ENCODE measurements around the gene ZNF544.
"Not testable (repeated sequence)": the region's sequence is repeated elsewhere in the genome, so short reads cannot be mapped to it uniquely, and the experiment has no call there.

Gene ZNF544

GRCh38 chr19:58305932-58306323, 77.2 kb downstream of the ZNF544 start:
- DNase-seq = no peak

- DNase-seq = no peak
Observed at GRCh38 chr19:58307736-58308135, 79.0 kb downstream of the ZNF544 start.

- DNase-seq = not testable (repeated sequence)
Observed at GRCh38 chr19:58310685-58311084, 82.0 kb downstream of the ZNF544 start.

GRCh38 chr19:58311345-58311865, 82.7 kb downstream of the ZNF544 start:
- DNase-seq = no peak

Measured in GDM1 (cell line).